ENCODE measurements around the gene USP3.

The USP3 gene

DNA sequence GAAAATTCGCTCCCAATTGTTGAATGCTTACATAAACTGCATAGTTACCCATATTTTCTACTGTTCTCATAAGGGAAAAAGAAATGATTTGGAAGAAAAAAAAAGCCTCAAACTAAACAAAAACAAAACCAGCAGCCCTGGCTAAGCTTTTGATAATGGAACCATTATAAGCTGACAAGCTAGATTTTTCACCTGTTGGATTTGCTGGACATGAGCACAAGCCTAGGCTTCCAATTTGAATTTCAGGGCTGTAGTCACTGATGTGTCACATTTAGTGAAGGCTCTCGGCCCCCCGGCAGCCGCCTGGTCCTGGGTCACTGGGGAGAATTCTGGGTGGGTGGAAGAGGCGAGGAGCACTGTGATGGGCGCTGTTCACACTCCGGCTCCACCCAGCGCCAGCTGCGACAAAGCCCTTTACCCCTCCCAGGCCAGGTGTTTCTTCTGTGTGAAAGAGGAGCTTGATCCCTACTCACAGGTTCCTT, 97.4 kb downstream of the USP3 start:
- H3K36me3 ChIP-seq (replicated peaks; ENCODE audit: insufficient read depth, low read length), result no peaks in the 10 kb centered on the region
- H3K27ac ChIP-seq (ENCODE audit: low read length), result peak overlapping the region; percentile 81; the same call in 1 of the 2 replicates
- H3K79me2 ChIP-seq (ENCODE audit: low read length), result no peaks in the 10 kb centered on the region; the same call in 1 of the 2 replicates
- H3F3A ChIP-seq (ENCODE audit: insufficient read depth, low read length), result peaks cover 25% of the 10 kb centered on the region
- no peaks in the 10 kb centered on the region for H4K20me1 ChIP-seq (ENCODE audit: insufficient read depth, low read length)
- no peaks in the 10 kb centered on the region for H3K9me2 ChIP-seq (replicated peaks; ENCODE audit: insufficient read depth, low read length)
- DNase-seq, result peak; percentile 61
- peak overlapping the region; percentile 96 for H3K4me3 ChIP-seq (ENCODE audit: low read length)
- peaks cover 10% of the 10 kb centered on the region; the same call in 1 of the 2 replicates for H3K4me1 ChIP-seq (ENCODE audit: low read length)
- no peaks in the 10 kb centered on the region for H3K27me3 ChIP-seq (replicated peaks; ENCODE audit: insufficient read depth, low read length)
- no peaks in the 10 kb centered on the region for H3K9me3 ChIP-seq (replicated peaks; ENCODE audit: insufficient read depth, low read length)
- peak overlapping the region; percentile 90 for H3K9ac ChIP-seq (ENCODE audit: low read length)
- peak overlapping the region; percentile 95; the same call in 1 of the 2 replicates for H2AFZ ChIP-seq (ENCODE audit: low read length)
- peak overlapping the region; percentile 98 for H3K4me2 ChIP-seq (ENCODE audit: low read depth, low read length)
- TF ChIP-seq, protein P1, sequence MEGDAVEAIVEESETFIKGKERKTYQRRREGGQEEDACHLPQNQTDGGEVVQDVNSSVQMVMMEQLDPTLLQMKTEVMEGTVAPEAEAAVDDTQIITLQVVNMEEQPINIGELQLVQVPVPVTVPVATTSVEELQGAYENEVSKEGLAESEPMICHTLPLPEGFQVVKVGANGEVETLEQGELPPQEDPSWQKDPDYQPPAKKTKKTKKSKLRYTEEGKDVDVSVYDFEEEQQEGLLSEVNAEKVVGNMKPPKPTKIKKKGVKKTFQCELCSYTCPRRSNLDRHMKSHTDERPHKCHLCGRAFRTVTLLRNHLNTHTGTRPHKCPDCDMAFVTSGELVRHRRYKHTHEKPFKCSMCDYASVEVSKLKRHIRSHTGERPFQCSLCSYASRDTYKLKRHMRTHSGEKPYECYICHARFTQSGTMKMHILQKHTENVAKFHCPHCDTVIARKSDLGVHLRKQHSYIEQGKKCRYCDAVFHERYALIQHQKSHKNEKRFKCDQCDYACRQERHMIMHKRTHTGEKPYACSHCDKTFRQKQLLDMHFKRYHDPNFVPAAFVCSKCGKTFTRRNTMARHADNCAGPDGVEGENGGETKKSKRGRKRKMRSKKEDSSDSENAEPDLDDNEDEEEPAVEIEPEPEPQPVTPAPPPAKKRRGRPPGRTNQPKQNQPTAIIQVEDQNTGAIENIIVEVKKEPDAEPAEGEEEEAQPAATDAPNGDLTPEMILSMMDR (IDR thresholded peaks at IDR 0.05; ENCODE audit: low read length), result no peak
- TF ChIP-seq EZH2 (optimal IDR thresholded peaks at IDR 0.05; ENCODE audit: low read depth, low read length), result no peak
- TF ChIP-seq EZH2phosphoT487 (IDR thresholded peaks at IDR 0.05; ENCODE audit: low read length), result no peak

DNA sequence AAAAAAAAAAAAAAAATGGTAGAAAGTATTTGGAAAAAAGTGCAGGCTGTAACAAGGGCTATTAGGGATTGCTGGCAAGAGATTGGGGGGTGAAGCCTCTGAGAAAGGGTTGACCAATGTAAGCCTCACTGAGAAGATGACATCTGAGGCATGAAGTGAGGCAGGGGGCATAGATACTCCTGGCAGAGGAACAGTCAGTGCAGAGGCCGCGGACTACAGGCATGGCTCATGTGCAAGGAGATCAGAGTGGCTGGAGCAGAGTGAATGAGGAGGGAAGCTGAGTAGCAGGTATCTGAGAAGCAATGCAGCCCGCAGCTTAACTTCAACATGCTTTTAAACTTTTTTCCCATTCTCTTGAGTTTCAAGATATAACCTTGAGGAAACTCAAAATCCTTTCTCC, 98.2 kb downstream of the USP3 start:
- no peak overlapping the region for H3K4me3 ChIP-seq (ENCODE audit: low read length)
- H3K9me3 ChIP-seq (replicated peaks; ENCODE audit: insufficient read depth, low read length), result no peaks in the 10 kb centered on the region
- H3K79me2 ChIP-seq (ENCODE audit: low read length), result no peaks in the 10 kb centered on the region
- H3K27me3 ChIP-seq (replicated peaks; ENCODE audit: insufficient read depth, low read length), result no peaks in the 10 kb centered on the region
- no peak overlapping the region for H3K9ac ChIP-seq (ENCODE audit: low read length)
- H2AFZ ChIP-seq (ENCODE audit: low read length), result no peak overlapping the region
- peaks cover 25% of the 10 kb centered on the region for H3F3A ChIP-seq (ENCODE audit: insufficient read depth, low read length)
- H3K4me1 ChIP-seq (ENCODE audit: low read length), result peaks cover 10% of the 10 kb centered on the region; the same call in 1 of the 2 replicates
- no peak overlapping the region for H3K4me2 ChIP-seq (ENCODE audit: low read depth, low read length)
- H3K9me2 ChIP-seq (replicated peaks; ENCODE audit: insufficient read depth, low read length), result no peaks in the 10 kb centered on the region
- DNase-seq, result no peak
- no peaks in the 10 kb centered on the region for H4K20me1 ChIP-seq (ENCODE audit: insufficient read depth, low read length)
- TF ChIP-seq, protein P1 (IDR thresholded peaks at IDR 0.05; ENCODE audit: low read length), result no peak
- TF ChIP-seq EZH2phosphoT487 (IDR thresholded peaks at IDR 0.05; ENCODE audit: low read length) (no peak), EZH2 (optimal IDR thresholded peaks at IDR 0.05; ENCODE audit: low read depth, low read length) (no peak)
- no peak overlapping the region for H3K27ac ChIP-seq (ENCODE audit: low read length)
- H3K36me3 ChIP-seq (replicated peaks; ENCODE audit: insufficient read depth, low read length), result no peaks in the 10 kb centered on the region

DNA sequence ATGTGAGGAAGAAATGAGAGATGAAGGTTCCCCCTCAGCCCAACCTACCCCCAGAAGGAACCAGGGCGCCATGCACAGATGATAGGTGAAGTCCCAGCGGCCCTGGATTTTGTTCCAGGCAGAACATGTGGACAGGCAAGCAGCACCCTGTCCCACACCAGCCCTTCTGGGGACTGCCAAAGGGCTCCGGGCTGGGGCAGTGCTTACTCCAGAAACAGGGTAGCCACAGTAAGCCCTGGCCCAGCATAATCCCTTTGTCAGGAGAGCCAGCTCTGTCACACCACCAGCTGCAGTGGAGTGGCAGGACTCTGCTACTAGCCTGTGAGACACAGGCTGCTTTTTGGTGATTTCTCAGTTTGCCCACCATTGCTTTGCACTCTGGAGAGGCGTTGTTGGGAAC, 99.1 kb downstream of the USP3 start:
- Histone ChIP-seq H3K9ac (ENCODE audit: low read length) (no peak overlapping the region), H3K9me3 (replicated peaks; ENCODE audit: insufficient read depth, low read length) (no peaks in the 10 kb centered on the region), H3K4me1 (ENCODE audit: low read length) (peaks cover 10% of the 10 kb centered on the region; the same call in 1 of the 2 replicates), H3K27me3 (replicated peaks; ENCODE audit: insufficient read depth, low read length) (no peaks in the 10 kb centered on the region), H3F3A (ENCODE audit: insufficient read depth, low read length) (peaks cover 25% of the 10 kb centered on the region), H3K79me2 (ENCODE audit: low read length) (no peaks in the 10 kb centered on the region), H3K9me2 (replicated peaks; ENCODE audit: insufficient read depth, low read length) (no peaks in the 10 kb centered on the region), H4K20me1 (ENCODE audit: insufficient read depth, low read length) (no peaks in the 10 kb centered on the region), H3K4me3 (ENCODE audit: low read length) (no peak overlapping the region), H2AFZ (ENCODE audit: low read length) (no peak overlapping the region), H3K27ac (ENCODE audit: low read length) (no peak overlapping the region), H3K4me2 (ENCODE audit: low read depth, low read length) (no peak overlapping the region), H3K36me3 (replicated peaks; ENCODE audit: insufficient read depth, low read length) (no peaks in the 10 kb centered on the region)
- no peak for DNase-seq
- TF ChIP-seq EZH2 (optimal IDR thresholded peaks at IDR 0.05; ENCODE audit: low read depth, low read length), result no peak
- TF ChIP-seq, protein P1 (IDR thresholded peaks at IDR 0.05; ENCODE audit: low read length), result no peak
- TF ChIP-seq EZH2phosphoT487 (IDR thresholded peaks at IDR 0.05; ENCODE audit: low read length), result no peak

All from MM.1S (cell line).